Activated CD8-positive, alpha-beta T cell treated with anti-CD3 and anti-CD28 coated beads, Interleukin-2, amount 10 ng/mL, durations not matched to agents 7 days and 5 days (primary cell): ENCODE data around the gene LDB3. TPM values are rescaled to one million over a fixed set of nuclear protein-coding genes. Genes with fewer than 3 reads are reported as not detected.

Experiments
- ATAC-seq: fragments of 150-1000 bp; cut with Tn5 transposase; one replicate; pipeline ENCODE4 v1.10.0; 2021; ENCODE audit warnings: moderate library complexity
- CTCF ChIA-PET: fragments of 350-600 bp; sonication (Branson Sonifier 250); formaldehyde crosslinking; loops from one replicate; lab custom pipeline; 2021; ENCODE audit warnings: antibody characterized with exemption; lab: Charles Lee
- POLR2A ChIA-PET: fragments of 350-600 bp; sonication (Branson Sonifier 250); formaldehyde crosslinking; loops from one replicate; lab custom pipeline; 2021; ENCODE audit warnings: antibody characterized with exemption; lab: Charles Lee
- DNase-seq: peaks from one replicate; pipeline ENCODE4 v3.0.0-alpha.2; 2020
- H3K27ac Mint-ChIP-seq: one replicate; pipeline ENCODE4 v1.8.0; 2021; ENCODE audit warnings: mild to moderate bottlenecking, mixed read lengths
- H3K27me3 Mint-ChIP-seq: one replicate; pipeline ENCODE4 v1.8.0; 2021; ENCODE audit warnings: low read depth, mixed read lengths
- H3K36me3 Mint-ChIP-seq: one replicate; pipeline ENCODE4 v1.8.0; 2021; ENCODE audit warnings: low read depth, mixed read lengths
- H3K4me1 Mint-ChIP-seq: one replicate; pipeline ENCODE4 v1.8.0; 2021; ENCODE audit warnings: low read depth, mixed read lengths
- H3K4me3 Mint-ChIP-seq: one replicate; pipeline ENCODE4 v1.8.0; 2021; ENCODE audit warnings: mild to moderate bottlenecking, mixed read lengths
- H3K9me3 Mint-ChIP-seq: one replicate; pipeline ENCODE4 v1.8.0; 2022; ENCODE audit warnings: mixed read lengths; ENCODE audit not compliant: insufficient read depth
- total RNA-seq, 2 experiments: library from RNA; stranded (reverse); gene quantifications; one replicate each; pipeline ENCODE4 v1.2.3, GENCODE V29; 2021

Gene LDB3
- total RNA-seq, 2 experiments from 2014 or later = 0.05 TPM; not detected in 1

GRCh38 chr10:86715156-86715795 is 47.0 kb downstream of the LDB3 start:
- Mint-ChIP-seq H3K27ac (no peak overlapping the region), H3K27me3 (peaks cover 3% of the 10 kb centered on the region), H3K4me1 (peaks cover 11% of the 10 kb centered on the region), H3K9me3 (no peaks in the 10 kb centered on the region), H3K4me3 (no peak overlapping the region), H3K36me3 (no peaks in the 10 kb centered on the region)
- DNase-seq (no peak), ATAC-seq (no peak)
- POLR2A ChIA-PET = interaction anchor here (0.6 kb wide), 1 partner anchor 155 kb away, joined by 3 read pairs; no protein-coding TSS in a partner anchor
- CTCF ChIA-PET = interaction anchor here (0.9 to 1.3 kb wide), 2 partner anchors 28 to 184 kb away, joined by 3 to 4 read pairs; no protein-coding TSS in a partner anchor

GRCh38 chr10:86715836-86716235 is 47.5 kb downstream of the LDB3 start:
- H3K27ac Mint-ChIP-seq = no peak overlapping the region
- CTCF ChIA-PET = interaction anchor here (0.9 to 1.3 kb wide), 2 partner anchors 27 to 183 kb away, joined by 3 to 4 read pairs; no protein-coding TSS in a partner anchor
- ATAC-seq (no peak), DNase-seq (no peak)
- no peak overlapping the region for H3K4me3 Mint-ChIP-seq
- H3K4me1 Mint-ChIP-seq = peaks cover 6% of the 10 kb centered on the region
- peaks cover 7% of the 10 kb centered on the region for H3K27me3 Mint-ChIP-seq
- no peaks in the 10 kb centered on the region for H3K36me3 Mint-ChIP-seq
- no peaks in the 10 kb centered on the region for H3K9me3 Mint-ChIP-seq
- POLR2A ChIA-PET = no interaction called here

GRCh38 chr10:86716466-86716865 is 48.2 kb downstream of the LDB3 start:
- CTCF ChIA-PET = interaction anchor here (0.9 kb wide), 1 partner anchor 26 kb away, joined by 3 read pairs; no protein-coding TSS in a partner anchor

DNA sequence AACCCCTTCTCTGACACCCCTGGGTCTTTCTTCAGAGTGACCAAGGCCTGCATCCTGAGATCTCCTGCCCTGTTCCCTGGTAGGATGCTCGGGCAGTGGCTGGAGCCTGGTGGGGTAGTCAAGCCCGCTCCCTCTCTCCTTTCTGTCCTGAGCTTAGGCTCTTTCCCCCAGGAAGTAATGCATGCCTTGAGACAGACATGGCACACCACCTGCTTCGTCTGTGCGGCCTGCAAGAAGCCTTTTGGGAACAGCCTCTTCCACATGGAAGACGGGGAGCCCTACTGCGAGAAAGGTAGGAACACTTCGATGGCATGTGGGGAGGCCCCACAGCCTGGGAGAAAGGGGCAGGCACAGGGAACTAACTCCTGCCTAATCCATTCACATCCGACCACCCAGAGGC is 50.2 kb downstream of the LDB3 start:
- H3K36me3 Mint-ChIP-seq = no peaks in the 10 kb centered on the region
- no peak overlapping the region for H3K27ac Mint-ChIP-seq
- no peaks in the 10 kb centered on the region for H3K9me3 Mint-ChIP-seq
- ChIA-PET CTCF (no interaction called here), POLR2A (no interaction called here)
- peaks cover 13% of the 10 kb centered on the region for H3K27me3 Mint-ChIP-seq
- ATAC-seq (no peak), DNase-seq (no peak)
- H3K4me1 Mint-ChIP-seq = peaks cover 10% of the 10 kb centered on the region
- H3K4me3 Mint-ChIP-seq = no peak overlapping the region

More at GRCh38 chr10:86716466-86716865, 48.2 kb downstream of the LDB3 start:
- ATAC-seq = no peak
- Mint-ChIP-seq H3K9me3 (no peaks in the 10 kb centered on the region), H3K27ac (no peak overlapping the region), H3K36me3 (no peaks in the 10 kb centered on the region), H3K27me3 (peaks cover 10% of the 10 kb centered on the region), H3K4me1 (peaks cover 4% of the 10 kb centered on the region), H3K4me3 (no peak overlapping the region)
- no peak for DNase-seq
- POLR2A ChIA-PET = no interaction called here

DNA sequence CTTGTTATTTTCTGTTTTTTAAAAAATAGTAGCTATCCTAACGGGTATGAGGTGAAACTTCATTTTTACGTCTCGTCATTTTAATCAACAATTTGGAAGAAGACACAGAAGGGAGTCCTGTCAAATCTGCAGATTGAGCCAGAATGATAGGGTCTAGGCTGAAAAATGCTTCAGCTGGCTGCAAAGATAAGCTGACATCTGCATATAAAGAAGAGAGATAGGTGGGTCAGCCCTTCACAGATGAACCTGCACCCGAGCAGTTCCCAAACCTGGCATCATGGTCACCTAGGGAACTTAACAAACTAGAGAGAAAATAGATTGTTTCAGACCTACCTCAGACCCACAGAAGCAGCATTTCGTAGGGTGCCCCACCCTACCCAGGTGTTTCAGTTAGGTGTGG is 52.9 kb downstream of the LDB3 start:
- ATAC-seq = no peak
- Mint-ChIP-seq H3K36me3 (no peaks in the 10 kb centered on the region), H3K9me3 (no peaks in the 10 kb centered on the region), H3K4me3 (no peak overlapping the region), H3K4me1 (peaks cover 11% of the 10 kb centered on the region), H3K27ac (no peak overlapping the region), H3K27me3 (peaks cover 15% of the 10 kb centered on the region)
- ChIA-PET CTCF (interaction anchor here (2.8 kb wide), 1 partner anchor 9 kb away, joined by 7 read pairs; no protein-coding TSS in a partner anchor), POLR2A (no interaction called here)
- no peak for DNase-seq

GRCh38 chr10:86723009-86723408 is 54.7 kb downstream of the LDB3 start:
- Mint-ChIP-seq H3K9me3 (no peaks in the 10 kb centered on the region), H3K4me3 (no peak overlapping the region), H3K36me3 (no peaks in the 10 kb centered on the region), H3K27ac (no peak overlapping the region), H3K27me3 (peaks cover 16% of the 10 kb centered on the region), H3K4me1 (peaks cover 11% of the 10 kb centered on the region)
- DNase-seq = peak; percentile 58
- CTCF ChIA-PET = no interaction called here
- POLR2A ChIA-PET = no interaction called here
- no peak for ATAC-seq

- ATAC-seq = no peak
- CTCF ChIA-PET = no interaction called here
Observed at GRCh38 chr10:86724445-86724844, 56.1 kb downstream of the LDB3 start.

GRCh38 chr10:86725980-86726676 is 57.8 kb downstream of the LDB3 start:
- no peak for ATAC-seq
- no peaks in the 10 kb centered on the region for H3K36me3 Mint-ChIP-seq
- no peaks in the 10 kb centered on the region for H3K9me3 Mint-ChIP-seq
- peaks cover 11% of the 10 kb centered on the region for H3K4me1 Mint-ChIP-seq
- no peak overlapping the region for H3K4me3 Mint-ChIP-seq
- no peak overlapping the region for H3K27ac Mint-ChIP-seq
- ChIA-PET CTCF (no interaction called here), POLR2A (no interaction called here)
- no peak for DNase-seq
- H3K27me3 Mint-ChIP-seq = peaks cover 14% of the 10 kb centered on the region

More at GRCh38 chr10:86724445-86724844, 56.1 kb downstream of the LDB3 start:
- Mint-ChIP-seq H3K9me3 (no peaks in the 10 kb centered on the region), H3K27me3 (peaks cover 21% of the 10 kb centered on the region), H3K4me3 (no peak overlapping the region), H3K36me3 (no peaks in the 10 kb centered on the region), H3K4me1 (peaks cover 11% of the 10 kb centered on the region), H3K27ac (no peak overlapping the region)
- DNase-seq = no peak
- POLR2A ChIA-PET = no interaction called here

DNA sequence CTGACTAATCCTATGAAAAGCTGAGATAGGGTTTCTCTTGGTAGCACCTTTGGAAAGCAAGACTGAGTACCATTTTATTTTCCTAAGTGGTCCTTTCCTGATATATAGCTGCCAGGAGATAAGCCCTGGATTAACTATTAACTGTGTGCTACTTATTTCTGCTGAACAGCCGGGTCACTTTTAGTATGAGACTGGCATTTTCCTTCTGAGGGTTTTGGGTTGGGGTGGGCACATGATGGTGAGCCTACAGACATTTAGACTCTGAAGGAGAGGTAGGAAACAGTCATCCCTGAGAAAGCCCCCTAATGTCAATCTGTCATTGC is 58.3 kb downstream of the LDB3 start:
- Mint-ChIP-seq H3K9me3 (no peaks in the 10 kb centered on the region), H3K4me3 (no peak overlapping the region), H3K4me1 (peaks cover 11% of the 10 kb centered on the region), H3K36me3 (no peaks in the 10 kb centered on the region), H3K27ac (no peak overlapping the region), H3K27me3 (peaks cover 11% of the 10 kb centered on the region)
- POLR2A ChIA-PET = no interaction called here
- ATAC-seq = no peak
- DNase-seq = no peak
- CTCF ChIA-PET = no interaction called here

GRCh38 chr10:86727470-86727869 is 59.2 kb downstream of the LDB3 start:
- H3K9me3 Mint-ChIP-seq = no peaks in the 10 kb centered on the region
- ChIA-PET POLR2A (no interaction called here), CTCF (no interaction called here)
- DNase-seq (no peak), ATAC-seq (no peak)
- peaks cover 8% of the 10 kb centered on the region for H3K27me3 Mint-ChIP-seq
- H3K27ac Mint-ChIP-seq = no peak overlapping the region
- peaks cover 8% of the 10 kb centered on the region for H3K4me1 Mint-ChIP-seq
- H3K36me3 Mint-ChIP-seq = no peaks in the 10 kb centered on the region
- H3K4me3 Mint-ChIP-seq = no peak overlapping the region

- ChIA-PET POLR2A (no interaction called here), CTCF (no interaction called here)
- H3K36me3 Mint-ChIP-seq = no peaks in the 10 kb centered on the region
- H3K4me3 Mint-ChIP-seq = no peak overlapping the region
- ATAC-seq (no peak), DNase-seq (no peak)
- no peaks in the 10 kb centered on the region for H3K9me3 Mint-ChIP-seq
- no peak overlapping the region for H3K27ac Mint-ChIP-seq
- H3K4me1 Mint-ChIP-seq = peaks cover 6% of the 10 kb centered on the region
- H3K27me3 Mint-ChIP-seq = peaks cover 8% of the 10 kb centered on the region
Observed at GRCh38 chr10:86728056-86728455, 59.7 kb downstream of the LDB3 start.

DNA sequence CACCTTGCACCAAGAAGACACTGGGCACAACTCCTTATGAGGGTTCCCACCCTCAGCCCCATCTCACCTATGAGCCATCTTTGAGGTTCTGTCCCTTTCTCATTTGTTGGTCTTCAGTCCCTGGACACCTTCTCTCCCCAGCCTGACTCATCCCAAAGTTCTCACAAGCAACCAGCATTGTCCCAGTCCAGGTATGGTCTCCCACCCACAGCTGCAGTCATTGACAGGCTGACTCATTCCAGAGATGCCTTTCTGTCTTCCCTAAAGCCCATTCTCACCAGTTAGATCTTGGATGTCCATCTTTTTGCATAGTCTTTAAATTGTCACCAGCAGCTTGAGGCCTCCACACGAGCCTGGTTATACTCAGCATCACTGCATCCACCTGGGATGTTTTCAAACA is 61.4 kb downstream of the LDB3 start:
- H3K27ac Mint-ChIP-seq = no peak overlapping the region
- peaks cover 12% of the 10 kb centered on the region for H3K27me3 Mint-ChIP-seq
- ChIA-PET POLR2A (no interaction called here), CTCF (no interaction called here)
- DNase-seq = no peak
- H3K9me3 Mint-ChIP-seq = no peaks in the 10 kb centered on the region
- H3K36me3 Mint-ChIP-seq = no peaks in the 10 kb centered on the region
- no peaks in the 10 kb centered on the region for H3K4me1 Mint-ChIP-seq
- no peak overlapping the region for H3K4me3 Mint-ChIP-seq
- no peak for ATAC-seq
